Measurements from ENCODE around the gene SMIM3. TPM values are rescaled to one million over a fixed set of nuclear protein-coding genes. Genes with fewer than 3 reads are reported as not detected.

Gene SMIM3
- total and polyA plus RNA-seq, 10 of the 15 experiments (the other 5 are each of a cell fraction or from before 2014, with no cell fraction given), result 1.0 to 14.3 (median 7.7) TPM

GRCh38 chr5:150794927-150795326 is 16.4 kb downstream of the SMIM3 start:
- Histone ChIP-seq H3K79me2 (ENCODE audit: control insufficient read depth, insufficient read depth, low read length) (peaks cover 15% of the 10 kb centered on the region), H3K27me3 (replicated peaks in 1 of 2; ENCODE audit: control insufficient read depth in 2 of 2, insufficient read depth in 2 of 2, low read length in 1 of 2) (no peaks in the 10 kb centered on the region), H3K9me3 (replicated peaks; ENCODE audit: control insufficient read depth, insufficient read depth, low read length) (no peaks in the 10 kb centered on the region), H4K20me1 (ENCODE audit: control insufficient read depth, insufficient read depth) (no peaks in the 10 kb centered on the region), H2AFZ (ENCODE audit: control insufficient read depth, low read depth, low read length) (no peak overlapping the region), H3K4me3 (no peak overlapping the region), H3K4me1 (ENCODE audit: control insufficient read depth, insufficient read depth, low read length) (peaks cover 12% of the 10 kb centered on the region), H3K4me2 (ENCODE audit: control insufficient read depth, insufficient read depth) (no peak overlapping the region), H3K36me3 (ENCODE audit: control insufficient read depth in 2 of 2, insufficient read depth in 2 of 2, low read length in 1 of 2) (0 out of 4 replicates have a peak, but pooled peaks cover 0 to 3% of the 10 kb centered on the region in 2 experiments), H3K27ac (ENCODE audit: control insufficient read depth, insufficient read depth) (no peak overlapping the region), H3K9ac (ENCODE audit: control insufficient read depth, insufficient read depth, low read length) (no peak overlapping the region)
- ATAC-seq (no peak), FAIRE-seq (no peak), DNase-seq (ENCODE audit: low read depth, low spot score) (no peak)
- ChIA-PET RAD21 (ENCODE audit: unreplicated experiment) (no interaction called here), CTCF (no interaction called here), SMC1A (ENCODE audit: uncharacterized antibody, unreplicated experiment) (interaction anchor here (0.5 kb wide), 1 partner anchor 11 kb away, joined by 4 read pairs; no protein-coding TSS in a partner anchor), POLR2A (no interaction called here)
- intact Hi-C loops (cut with micrococcal nuclease; ENCODE audit: unreplicated experiment) (no loop called here), in situ Hi-C loops (cut with MboI) (loop anchor here (5.0 to 10.0 kb wide), 2 partner anchors 52 to 370 kb away; partner anchors contain the start of gene IRGM)
- 30% methylated on average over 2 of the region's 2 CpGs for whole genome bisulfite sequencing (ENCODE audit: insufficient coverage, insufficient replicate concordance, low lambda C conversion rate, missing lambda C conversion rate)
- no peak for TF ChIP-seq TBL1XR1 (IDR thresholded peaks at IDR 0.05; ENCODE audit: low read depth, low read length)
- TF ChIP-seq ZNF217 (IDR thresholded peaks at IDR 0.05), result no peak
- TF ChIP-seq MYC (IDR thresholded peaks at IDR 0.05; ENCODE audit: insufficient read depth, insufficient read length, insufficient replicate concordance, low read length, severe bottlenecking), result no peak
- no peak for TF ChIP-seq CBFB (IDR thresholded peaks at IDR 0.05; ENCODE audit: low read depth)
- no peak for TF ChIP-seq ZZZ3 (IDR thresholded peaks at IDR 0.05; ENCODE audit: control insufficient read depth, insufficient read length, low read depth)
- no peak for TF ChIP-seq TCF7 (IDR thresholded peaks at IDR 0.05; ENCODE audit: borderline replicate concordance)
- TF ChIP-seq SMAD5 (IDR thresholded peaks at IDR 0.05; ENCODE audit: low read depth), result no peak
- TF ChIP-seq ZNF274 (IDR thresholded peaks at IDR 0.05; ENCODE audit: insufficient read depth, insufficient read length), result no peak
- no peak for TF ChIP-seq MYB (IDR thresholded peaks at IDR 0.05; ENCODE audit: borderline replicate concordance, low read depth, low read length)
- no peak for TF ChIP-seq TCF12 (IDR thresholded peaks at IDR 0.05; ENCODE audit: low read depth, low read length)
- BruUV-seq (replicated peaks), result no TSS peak

Measured in GM12878 (cell line).